ENCODE data around the gene AOPEP.

DNA sequence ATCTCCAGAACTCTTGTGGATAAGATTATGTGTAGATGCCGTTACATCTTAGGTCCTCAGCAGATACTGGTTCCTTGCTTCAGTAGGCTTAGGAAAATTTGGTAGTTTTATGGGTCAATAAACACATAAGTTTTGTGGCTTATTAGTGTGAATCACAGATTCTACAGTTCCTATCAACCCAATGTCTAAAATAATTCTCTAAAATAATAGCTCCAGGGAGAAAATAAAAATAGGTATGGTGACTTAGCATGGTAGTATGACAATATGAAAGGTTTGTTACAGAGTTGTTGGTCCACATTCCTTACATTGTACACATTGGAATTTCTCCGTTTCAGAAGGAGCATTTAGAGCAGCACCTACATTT is 91.7 kb downstream of the AOPEP start:
- TF ChIP-seq, protein P1, sequence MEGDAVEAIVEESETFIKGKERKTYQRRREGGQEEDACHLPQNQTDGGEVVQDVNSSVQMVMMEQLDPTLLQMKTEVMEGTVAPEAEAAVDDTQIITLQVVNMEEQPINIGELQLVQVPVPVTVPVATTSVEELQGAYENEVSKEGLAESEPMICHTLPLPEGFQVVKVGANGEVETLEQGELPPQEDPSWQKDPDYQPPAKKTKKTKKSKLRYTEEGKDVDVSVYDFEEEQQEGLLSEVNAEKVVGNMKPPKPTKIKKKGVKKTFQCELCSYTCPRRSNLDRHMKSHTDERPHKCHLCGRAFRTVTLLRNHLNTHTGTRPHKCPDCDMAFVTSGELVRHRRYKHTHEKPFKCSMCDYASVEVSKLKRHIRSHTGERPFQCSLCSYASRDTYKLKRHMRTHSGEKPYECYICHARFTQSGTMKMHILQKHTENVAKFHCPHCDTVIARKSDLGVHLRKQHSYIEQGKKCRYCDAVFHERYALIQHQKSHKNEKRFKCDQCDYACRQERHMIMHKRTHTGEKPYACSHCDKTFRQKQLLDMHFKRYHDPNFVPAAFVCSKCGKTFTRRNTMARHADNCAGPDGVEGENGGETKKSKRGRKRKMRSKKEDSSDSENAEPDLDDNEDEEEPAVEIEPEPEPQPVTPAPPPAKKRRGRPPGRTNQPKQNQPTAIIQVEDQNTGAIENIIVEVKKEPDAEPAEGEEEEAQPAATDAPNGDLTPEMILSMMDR (IDR thresholded peaks at IDR 0.05): no peak
- TF ChIP-seq POLR2AphosphoS5 (IDR thresholded peaks at IDR 0.05) (no peak), POLR2A (IDR thresholded peaks at IDR 0.05) (no peak)

All from sigmoid colon (tissue), 4 donors.